Ishikawa (cell line): ENCODE data around the gene TLE4.

Experiments used
- CEBPB ChIP-seq: IDR thresholded peaks from 2 replicates; pipeline ENCODE4 v1.6.1; 2012
- CREB1 ChIP-seq: IDR thresholded peaks from 2 replicates; pipeline ENCODE4 v1.6.1; 2012; ENCODE audit warnings: low read depth
- EGR1 ChIP-seq: IDR thresholded peaks from 2 replicates; pipeline ENCODE4 v1.6.1; 2012
- EP300 ChIP-seq: IDR thresholded peaks from 2 replicates; pipeline ENCODE4 v1.6.1; 2012; ENCODE audit warnings: borderline replicate concordance
- FOXM1 ChIP-seq: IDR thresholded peaks from 2 replicates; pipeline ENCODE4 v1.6.1; 2012; ENCODE audit warnings: low read depth, borderline replicate concordance
- MAX ChIP-seq: IDR thresholded peaks from 2 replicates; pipeline ENCODE4 v1.6.1; 2012
- NFIC ChIP-seq: IDR thresholded peaks from 2 replicates; pipeline ENCODE4 v1.6.1; 2012
- RAD21 ChIP-seq: IDR thresholded peaks from 2 replicates; pipeline ENCODE4 v1.6.1; 2012; ENCODE audit warnings: low read depth
- REST ChIP-seq: IDR thresholded peaks from 2 replicates; pipeline ENCODE4 v1.6.1; 2012; ENCODE audit warnings: low read depth, mild to moderate bottlenecking
- TAF1 ChIP-seq: IDR thresholded peaks from 2 replicates; pipeline ENCODE4 v1.6.1; 2012; ENCODE audit warnings: low read depth, mild to moderate bottlenecking
- TCF12 ChIP-seq: IDR thresholded peaks from 2 replicates; pipeline ENCODE4 v1.6.1; 2012; ENCODE audit warnings: low read depth
- TEAD4 ChIP-seq: IDR thresholded peaks from 2 replicates; pipeline ENCODE4 v1.6.1; 2012
- USF1 ChIP-seq: IDR thresholded peaks from 2 replicates; pipeline ENCODE4 v1.6.1; 2012
- YY1 ChIP-seq: IDR thresholded peaks from 2 replicates; pipeline ENCODE4 v1.6.1; 2012; ENCODE audit warnings: low read depth
- ZBTB7A ChIP-seq: IDR thresholded peaks from 2 replicates; pipeline ENCODE4 v1.6.1; 2012; ENCODE audit warnings: low read depth

TLE4 gene

GRCh38 chr9:79615038-79615437 is 43.3 kb downstream of the TLE4 start:
- TF ChIP-seq ZBTB7A (no peak), CEBPB (no peak), MAX (no peak), EGR1 (no peak), EP300 (no peak), TAF1 (no peak), USF1 (no peak), CREB1 (no peak), REST (no peak), TEAD4 (no peak), TCF12 (no peak), NFIC (no peak), RAD21 (no peak), YY1 (no peak), FOXM1 (no peak)

- TF ChIP-seq FOXM1 (no peak), CEBPB (no peak), NFIC (no peak), TAF1 (no peak), YY1 (no peak), TEAD4 (no peak), REST (no peak), TCF12 (no peak), MAX (no peak), USF1 (no peak), EP300 (no peak), EGR1 (no peak), CREB1 (no peak), RAD21 (no peak), ZBTB7A (no peak)
Observed at GRCh38 chr9:79616013-79616412, 44.2 kb downstream of the TLE4 start.

- TF ChIP-seq TEAD4 (no peak), MAX (no peak), TAF1 (no peak), NFIC (no peak), ZBTB7A (no peak), REST (no peak), CEBPB (no peak), USF1 (no peak), EP300 (no peak), YY1 (no peak), TCF12 (no peak), EGR1 (no peak), CREB1 (no peak), RAD21 (no peak), FOXM1 (no peak)
Observed at GRCh38 chr9:79616971-79617370, 45.2 kb downstream of the TLE4 start.

- no peak for TF ChIP-seq ZBTB7A
- TF ChIP-seq TEAD4, result no peak
- no peak for TF ChIP-seq REST
- TF ChIP-seq FOXM1, result no peak
- TF ChIP-seq EP300, result no peak
- TF ChIP-seq CREB1, result no peak
- TF ChIP-seq CEBPB, result no peak
- no peak for TF ChIP-seq TAF1
- TF ChIP-seq EGR1, result no peak
- TF ChIP-seq USF1, result no peak
- no peak for TF ChIP-seq TCF12
- no peak for TF ChIP-seq YY1
- TF ChIP-seq MAX, result no peak
Observed at GRCh38 chr9:79617395-79617794, 45.6 kb downstream of the TLE4 start.
